ENCODE measurements around the gene TRPM6.

DNA sequence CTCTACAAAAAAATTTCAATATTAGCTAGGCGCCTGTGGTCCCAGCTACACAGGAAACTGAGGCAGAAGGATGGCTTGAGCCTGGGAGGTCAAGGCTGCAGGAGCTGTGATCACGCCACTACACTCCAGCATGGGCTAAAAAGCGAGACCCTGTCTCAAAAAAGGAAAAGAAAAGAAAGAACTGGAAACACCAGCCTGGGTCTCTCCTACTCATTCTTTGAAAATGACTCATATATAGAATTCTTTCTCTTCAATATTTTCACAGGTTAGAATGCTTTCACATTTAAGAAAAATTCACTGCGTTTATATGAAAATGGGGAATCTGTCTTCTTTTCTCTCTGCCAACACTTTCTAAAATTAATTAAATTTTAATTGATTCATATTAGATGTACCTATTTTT is 115.6 kb downstream of the TRPM6 start:
- TF ChIP-seq POLR2AphosphoS5 (IDR thresholded peaks at IDR 0.05; ENCODE audit: insufficient read depth in 1 of 2, low read depth in 1 of 2) (no peak), POLR2A (IDR thresholded peaks at IDR 0.05) (no peak)
- TF ChIP-seq, protein P1, sequence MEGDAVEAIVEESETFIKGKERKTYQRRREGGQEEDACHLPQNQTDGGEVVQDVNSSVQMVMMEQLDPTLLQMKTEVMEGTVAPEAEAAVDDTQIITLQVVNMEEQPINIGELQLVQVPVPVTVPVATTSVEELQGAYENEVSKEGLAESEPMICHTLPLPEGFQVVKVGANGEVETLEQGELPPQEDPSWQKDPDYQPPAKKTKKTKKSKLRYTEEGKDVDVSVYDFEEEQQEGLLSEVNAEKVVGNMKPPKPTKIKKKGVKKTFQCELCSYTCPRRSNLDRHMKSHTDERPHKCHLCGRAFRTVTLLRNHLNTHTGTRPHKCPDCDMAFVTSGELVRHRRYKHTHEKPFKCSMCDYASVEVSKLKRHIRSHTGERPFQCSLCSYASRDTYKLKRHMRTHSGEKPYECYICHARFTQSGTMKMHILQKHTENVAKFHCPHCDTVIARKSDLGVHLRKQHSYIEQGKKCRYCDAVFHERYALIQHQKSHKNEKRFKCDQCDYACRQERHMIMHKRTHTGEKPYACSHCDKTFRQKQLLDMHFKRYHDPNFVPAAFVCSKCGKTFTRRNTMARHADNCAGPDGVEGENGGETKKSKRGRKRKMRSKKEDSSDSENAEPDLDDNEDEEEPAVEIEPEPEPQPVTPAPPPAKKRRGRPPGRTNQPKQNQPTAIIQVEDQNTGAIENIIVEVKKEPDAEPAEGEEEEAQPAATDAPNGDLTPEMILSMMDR (IDR thresholded peaks at IDR 0.05), result no peak

Measured in vagina (tissue), 2 donors.